ENCODE results near the gene FAP.

Gene FAP

DNA sequence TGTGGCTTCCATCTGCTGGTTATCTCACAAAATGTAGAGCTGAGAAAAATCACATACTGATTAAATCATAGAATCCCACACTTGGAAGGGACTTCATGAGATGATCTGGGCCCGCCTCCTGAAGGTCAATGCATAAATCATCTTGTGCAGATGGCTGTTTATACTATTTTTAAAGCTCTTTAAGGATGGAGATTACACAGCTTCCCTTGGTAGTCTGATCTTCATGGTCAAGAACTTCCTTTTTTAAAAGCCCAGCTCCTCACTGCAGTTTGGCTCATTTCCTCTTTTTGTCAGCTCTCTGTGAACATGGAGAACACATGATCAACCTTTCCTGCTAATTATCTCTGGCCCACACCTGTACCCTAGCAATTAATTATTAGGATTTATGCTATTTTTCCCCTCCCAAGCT, 117.1 kb downstream of the FAP start:
- TF ChIP-seq POLR2AphosphoS5 (IDR thresholded peaks at IDR 0.05; ENCODE audit: low read depth, low read length) (no peak), REST (IDR thresholded peaks at IDR 0.05; ENCODE audit: insufficient read depth in 1 of 2, low read depth in 2 of 2, low read length in 2 of 2) (no peak), TAF1 (IDR thresholded peaks at IDR 0.05; ENCODE audit: borderline replicate concordance, insufficient read depth, low read length) (no peak), FOXP2 (optimal IDR thresholded peaks at IDR 0.05; ENCODE audit: borderline replicate concordance, extremely low read depth, extremely low read length, insufficient read depth) (no peak), SIN3A (IDR thresholded peaks at IDR 0.05; ENCODE audit: borderline replicate concordance, insufficient read depth, low read length) (no peak)

DNA sequence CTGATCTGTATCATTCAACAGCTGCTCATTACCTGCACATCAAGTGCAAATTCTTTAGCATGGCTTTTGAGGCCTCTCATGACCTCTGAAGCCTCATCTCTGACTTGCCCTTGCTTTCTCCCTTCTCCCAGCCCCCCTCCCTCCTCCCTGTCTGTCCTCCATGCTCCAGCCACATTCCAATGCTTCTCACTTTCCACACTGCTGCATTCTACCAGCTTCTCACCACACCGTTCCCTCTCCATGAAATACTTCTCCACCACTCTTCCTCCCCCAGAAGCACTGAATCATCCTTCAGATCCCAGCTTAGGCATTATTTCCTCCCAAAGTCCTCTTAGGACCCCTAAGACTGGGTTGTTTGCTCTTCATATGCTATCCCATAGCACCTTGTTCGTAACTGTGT, 118.1 kb downstream of the FAP start:
- no peak for TF ChIP-seq TAF1 (IDR thresholded peaks at IDR 0.05; ENCODE audit: borderline replicate concordance, insufficient read depth, low read length)
- no peak for TF ChIP-seq SIN3A (IDR thresholded peaks at IDR 0.05; ENCODE audit: borderline replicate concordance, insufficient read depth, low read length)
- no peak for TF ChIP-seq REST (IDR thresholded peaks at IDR 0.05; ENCODE audit: insufficient read depth in 1 of 2, low read depth in 2 of 2, low read length in 2 of 2)
- no peak for TF ChIP-seq POLR2AphosphoS5 (IDR thresholded peaks at IDR 0.05; ENCODE audit: low read depth, low read length)
- no peak for TF ChIP-seq FOXP2 (optimal IDR thresholded peaks at IDR 0.05; ENCODE audit: borderline replicate concordance, extremely low read depth, extremely low read length, insufficient read depth)

DNA sequence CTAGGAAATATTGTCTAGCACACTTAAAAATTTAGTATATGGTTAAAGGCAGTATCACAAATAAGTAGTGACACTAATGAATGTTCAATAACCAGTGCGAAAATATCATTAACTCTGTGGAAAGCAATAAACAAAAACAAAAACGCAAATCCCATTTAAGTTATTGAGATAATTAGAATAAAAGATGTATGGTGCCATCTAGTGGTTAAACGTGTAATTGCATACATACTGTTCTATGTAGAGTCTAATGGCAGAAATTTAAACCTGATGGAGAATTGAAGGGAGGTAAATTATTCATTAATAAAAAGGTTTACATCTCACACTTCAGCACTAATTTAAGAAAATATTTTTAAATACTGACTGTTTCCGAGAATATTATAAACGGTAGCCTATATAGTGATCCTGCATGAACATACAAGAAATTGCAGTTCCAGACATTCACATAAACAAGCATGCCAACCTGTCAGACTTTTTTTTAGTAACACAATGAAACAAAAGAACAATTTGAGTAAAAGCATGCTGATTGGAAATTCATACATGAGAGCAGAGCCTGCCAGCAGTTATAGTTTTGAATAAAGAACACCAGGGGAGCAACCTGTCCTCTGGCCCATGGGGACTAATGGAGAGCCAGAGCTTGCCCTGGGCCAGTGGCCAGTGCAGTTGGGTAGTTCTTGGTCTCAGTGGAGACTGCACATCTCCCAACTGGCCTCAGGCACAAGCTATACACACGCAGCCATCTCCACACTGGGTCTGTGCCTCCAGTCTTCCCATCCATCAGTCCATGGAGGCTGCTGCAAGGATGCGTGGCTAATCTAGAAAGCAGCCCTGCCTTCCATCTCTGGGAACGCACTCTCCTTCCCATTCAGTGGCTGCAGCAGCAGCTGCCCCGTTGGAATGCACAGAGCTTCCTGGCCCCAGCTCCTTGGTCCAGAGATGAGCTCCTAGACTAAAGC, 119.2 kb downstream of the FAP start:
- TF ChIP-seq POLR2AphosphoS5 (IDR thresholded peaks at IDR 0.05; ENCODE audit: low read depth, low read length) (no peak), TAF1 (IDR thresholded peaks at IDR 0.05; ENCODE audit: borderline replicate concordance, insufficient read depth, low read length) (no peak), REST (IDR thresholded peaks at IDR 0.05; ENCODE audit: insufficient read depth in 1 of 2, low read depth in 2 of 2, low read length in 2 of 2) (no peak), FOXP2 (optimal IDR thresholded peaks at IDR 0.05; ENCODE audit: borderline replicate concordance, extremely low read depth, extremely low read length, insufficient read depth) (no peak), SIN3A (IDR thresholded peaks at IDR 0.05; ENCODE audit: borderline replicate concordance, insufficient read depth, low read length) (no peak)
